Immature natural killer cell (primary cell): ENCODE results near the gene CCDC74B. TPM values are rescaled to one million over a fixed set of nuclear protein-coding genes. Genes with fewer than 3 reads are reported as not detected.
"Not testable (repeated sequence)": the region's sequence is repeated elsewhere in the genome, so short reads cannot be mapped to it uniquely, and the experiment has no call there.

Experiments
- DNase-seq, 3 donors: peaks; one replicate each; pipeline ENCODE4 v3.0.0; 2022; ENCODE audit warnings: mixed read lengths in 1 of 3
- H3K27ac Mint-ChIP-seq, 6 donors: one replicate each; pipeline ENCODE4 v1.8.0; 2020; ENCODE audit warnings: mixed read lengths in 6 of 6, mild to moderate bottlenecking in 5 of 6, inconsistent platforms in 4 of 6, moderate library complexity in 3 of 6
- H3K27me3 Mint-ChIP-seq, 3 donors: one replicate each; pipeline ENCODE4 v1.8.0; 2020 to 2021; ENCODE audit warnings: low read depth in 3 of 3, mild to moderate bottlenecking in 3 of 3, mixed read lengths in 3 of 3, moderate library complexity in 3 of 3, inconsistent platforms in 1 of 3
- H3K36me3 Mint-ChIP-seq, 3 donors: one replicate each; pipeline ENCODE4 v1.8.0; 2020; ENCODE audit warnings: mixed read lengths in 3 of 3, inconsistent platforms in 2 of 3, mild to moderate bottlenecking in 2 of 3
- H3K4me1 Mint-ChIP-seq, 2 donors: one replicate each; pipeline ENCODE4 v1.8.0; 2020; ENCODE audit warnings: inconsistent platforms in 2 of 2, mild to moderate bottlenecking in 2 of 2, mixed read lengths in 2 of 2, moderate library complexity in 1 of 2
- H3K4me3 Mint-ChIP-seq, 5 donors: one replicate each; pipeline ENCODE4 v1.8.0; 2020; ENCODE audit warnings: mild to moderate bottlenecking in 5 of 5, mixed read lengths in 5 of 5, inconsistent platforms in 3 of 5, moderate library complexity in 3 of 5
- H3K9me3 Mint-ChIP-seq, 6 donors: one replicate each; pipeline ENCODE4 v1.8.0; 2020; ENCODE audit warnings: mild to moderate bottlenecking in 6 of 6, mixed read lengths in 6 of 6, inconsistent platforms in 4 of 6, moderate library complexity in 3 of 6
- polyA plus RNA-seq, 3 donors: library from polyadenylated mRNA; unstranded; fragments of 300-500 nt; fragmentation: Illumina TruSeq; gene quantifications; one replicate each; pipeline ENCODE4 v1.2.3, GENCODE V29; 2021

CCDC74B gene
- polyA plus RNA-seq, 3 donors from 2014 or later = 0.36 TPM; not detected in 2

DNA sequence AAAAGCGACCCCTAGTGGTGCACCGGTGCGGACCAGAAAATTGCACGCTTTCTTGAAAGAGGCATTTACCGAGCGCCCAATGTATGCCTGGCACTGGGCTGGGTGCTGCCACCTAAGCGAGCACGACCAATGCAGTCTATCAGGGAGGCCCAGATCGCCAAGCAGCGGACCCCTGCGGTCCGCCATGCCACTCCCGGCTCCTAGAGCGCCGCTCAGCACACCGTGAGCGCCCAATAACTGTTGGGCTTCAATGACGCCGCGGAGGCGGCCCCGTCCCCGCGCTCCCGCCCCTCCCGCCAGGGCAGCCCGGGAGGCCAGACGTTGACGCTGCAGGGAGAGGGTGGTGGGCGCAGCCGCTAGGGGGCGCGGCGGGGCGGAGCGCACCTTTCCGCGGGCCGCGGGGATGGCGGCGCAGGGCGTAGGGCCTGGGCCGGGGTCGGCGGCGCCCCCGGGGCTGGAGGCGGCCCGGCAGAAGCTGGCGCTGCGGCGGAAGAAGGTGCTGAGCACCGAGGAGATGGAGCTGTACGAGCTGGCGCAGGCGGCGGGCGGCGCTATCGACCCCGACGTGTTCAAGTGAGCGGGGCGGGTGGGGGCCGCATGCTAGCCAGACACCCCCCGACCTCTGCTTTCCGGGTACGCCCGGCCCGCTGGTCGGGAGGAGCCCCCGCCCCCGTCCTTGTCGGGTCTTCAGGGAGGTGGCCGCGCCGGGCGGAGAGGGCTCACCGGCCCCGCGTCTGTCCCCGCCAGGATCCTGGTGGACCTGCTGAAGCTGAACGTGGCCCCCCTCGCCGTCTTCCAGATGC lies 37.2 kb upstream of the CCDC74B start, which contains the start of gene MZT2B:
Gene MZT2B, plus strand, starts transcription at position 383 of the 803 bp plus-strand sequence. Its CDS starts 21 bp downstream, at position 404.
- H3K27me3 Mint-ChIP-seq = peaks cover 4 to 10% (median 5%) of the 10 kb centered on the region in 3 donors
- H3K4me1 Mint-ChIP-seq = peaks cover 25 to 33% of the 10 kb centered on the region in 2 donors
- H3K36me3 Mint-ChIP-seq, H3K9me3 Mint-ChIP-seq: not testable (repeated sequence)
- H3K4me3 Mint-ChIP-seq = peak within 1 kb of the TSS; percentile 85 to 92 (median 89)
- DNase-seq = peak; percentile 91 to 93 (median 92)
- H3K27ac Mint-ChIP-seq = peak within 1 kb of the TSS; percentile 85 to 97 (median 92)

- Mint-ChIP-seq H3K4me1 (peaks cover 25 to 33% of the 10 kb centered on the region in 2 donors), H3K27ac (peak within 1 kb of the TSS; percentile 85 to 97 (median 92)), H3K4me3 (peak within 1 kb of the TSS; percentile 85 to 92 (median 89)), H3K36me3 (no peaks in the 10 kb centered on the region), H3K27me3 (peaks cover 4 to 10% (median 5%) of the 10 kb centered on the region in 3 donors), H3K9me3 (no peaks in the 10 kb centered on the region)
- DNase-seq = peak; percentile 97
Observed at GRCh38 chr2:130181325-130181879, 36.5 kb upstream of the CCDC74B start, which contains the start of gene SMPD4. Gene SMPD4 (minus strand): TSS chr2:130181602. CDS start chr2:130176592, 5,010 bp downstream.

- H3K36me3 Mint-ChIP-seq, DNase-seq, H3K9me3 Mint-ChIP-seq: not testable (repeated sequence)
- peak overlapping the region; percentile 85 to 92 (median 89) for H3K4me3 Mint-ChIP-seq
- H3K27me3 Mint-ChIP-seq = peaks cover 4 to 10% (median 5%) of the 10 kb centered on the region in 3 donors
- H3K27ac Mint-ChIP-seq = peak overlapping the region; percentile 85 to 97 (median 90)
- H3K4me1 Mint-ChIP-seq = peaks cover 25 to 30% of the 10 kb centered on the region in 2 donors
Observed at GRCh38 chr2:130180404-130181324, 35.8 kb upstream of the CCDC74B start.

DNA sequence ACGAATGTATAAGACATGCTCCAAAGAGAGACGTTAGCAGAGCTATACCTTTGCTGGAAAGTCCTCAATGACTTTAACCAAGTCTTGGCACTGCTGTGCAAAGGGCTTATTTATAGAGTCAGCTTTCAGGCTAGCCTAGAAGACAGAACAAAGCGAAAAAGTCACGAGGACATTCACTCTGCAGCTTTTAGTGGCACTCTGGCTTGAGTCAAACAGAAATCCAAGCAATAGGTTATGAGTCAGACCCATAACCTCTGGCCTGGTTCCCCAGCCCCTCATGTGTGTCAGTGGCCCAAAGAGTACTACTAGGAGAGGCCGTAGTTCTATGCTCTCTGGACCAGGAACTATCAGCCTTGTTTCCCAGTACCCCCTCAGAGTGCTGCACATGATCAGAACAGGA lies 30.0 kb upstream of the CCDC74B start:
- H3K4me1 Mint-ChIP-seq, H3K4me3 Mint-ChIP-seq, H3K27me3 Mint-ChIP-seq, DNase-seq, H3K27ac Mint-ChIP-seq, H3K9me3 Mint-ChIP-seq: not testable (repeated sequence)
- H3K36me3 Mint-ChIP-seq = peaks cover 0 to 12% (median 8%) of the 10 kb centered on the region in 3 donors

- no peak for DNase-seq
- Mint-ChIP-seq H3K4me3 (no peak overlapping the region), H3K4me1 (peaks cover 0 to 7% of the 10 kb centered on the region in 2 donors), H3K27me3 (peaks cover 0 to 3% (median 2%) of the 10 kb centered on the region in 3 donors), H3K27ac (no peak overlapping the region), H3K36me3 (peaks cover 4 to 19% (median 11%) of the 10 kb centered on the region in 3 donors), H3K9me3 (no peaks in the 10 kb centered on the region)
Observed at GRCh38 chr2:130169896-130170295, 25.0 kb upstream of the CCDC74B start.

DNA sequence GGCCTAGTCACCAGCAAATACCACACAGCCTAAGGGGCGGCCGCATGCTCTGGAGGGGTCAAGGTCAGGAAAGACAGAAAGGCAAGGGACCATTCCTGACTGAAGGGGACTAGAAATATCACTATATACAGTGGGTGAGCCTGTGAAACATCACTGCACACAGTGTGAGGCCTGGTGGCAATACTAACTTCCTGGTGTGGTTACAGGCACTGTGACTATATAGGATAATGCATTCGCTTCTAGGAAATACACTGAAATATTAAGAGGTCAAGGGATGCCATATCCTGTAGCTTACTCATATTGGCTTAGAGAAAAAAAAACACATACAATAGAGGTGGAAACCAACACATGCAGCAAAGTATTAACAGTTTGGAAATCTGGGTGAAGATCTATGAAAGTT lies 24.3 kb upstream of the CCDC74B start:
- DNase-seq, H3K27me3 Mint-ChIP-seq, H3K4me1 Mint-ChIP-seq, H3K9me3 Mint-ChIP-seq: not testable (repeated sequence)
- Mint-ChIP-seq H3K36me3 (peaks cover 4 to 25% (median 11%) of the 10 kb centered on the region in 3 donors), H3K4me3 (peak overlapping the region in 1 of 5 donors; percentile 51), H3K27ac (peak overlapping the region in 2 of 6 donors; percentile 48 to 49)

- not testable (repeated sequence) for H3K27me3 Mint-ChIP-seq, H3K9me3 Mint-ChIP-seq, DNase-seq, H3K4me1 Mint-ChIP-seq, H3K4me3 Mint-ChIP-seq, H3K27ac Mint-ChIP-seq
- peaks cover 4 to 27% (median 11%) of the 10 kb centered on the region in 3 donors for H3K36me3 Mint-ChIP-seq
Observed at GRCh38 chr2:130166611-130167010, 21.7 kb upstream of the CCDC74B start.

GRCh38 chr2:130165293-130166016 lies 20.5 kb upstream of the CCDC74B start:
- Mint-ChIP-seq H3K9me3 (no peaks in the 10 kb centered on the region), H3K27ac (no peak overlapping the region), H3K36me3 (peaks cover 4 to 24% (median 11%) of the 10 kb centered on the region in 3 donors), H3K4me3 (no peak overlapping the region), H3K4me1 (peaks cover 0 to 7% of the 10 kb centered on the region in 2 donors), H3K27me3 (peaks cover 0 to 3% (median 0%) of the 10 kb centered on the region in 3 donors)
- no peak for DNase-seq

DNA sequence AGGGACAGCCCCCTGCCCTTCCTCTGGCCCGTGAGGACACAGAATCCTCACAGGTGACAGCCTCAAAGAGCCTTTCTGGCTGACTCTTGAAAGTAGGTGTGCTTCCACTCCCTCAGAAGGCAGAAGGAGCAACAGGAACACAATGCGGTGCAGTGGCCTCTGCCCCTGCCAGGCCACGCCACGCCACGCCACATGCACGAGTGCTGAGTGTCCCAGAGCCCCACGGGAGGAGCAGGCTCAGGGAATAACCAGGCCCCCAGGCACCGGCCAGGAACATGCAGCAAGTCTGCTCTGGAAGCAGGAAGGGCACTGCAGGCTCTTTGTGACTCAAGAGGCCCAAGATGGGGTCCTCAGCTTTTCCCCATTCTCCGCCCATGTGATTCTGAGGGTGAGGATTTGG lies 18.1 kb upstream of the CCDC74B start:
- Mint-ChIP-seq H3K27me3 (peaks cover 0 to 5% (median 2%) of the 10 kb centered on the region in 3 donors), H3K36me3 (peaks cover 0 to 21% (median 8%) of the 10 kb centered on the region in 3 donors), H3K4me3 (no peak overlapping the region), H3K9me3 (no peaks in the 10 kb centered on the region), H3K27ac (no peak overlapping the region), H3K4me1 (peaks cover 15% of the 10 kb centered on the region in 2 donors)
- DNase-seq = no peak

- not testable (repeated sequence) for H3K27ac Mint-ChIP-seq, H3K9me3 Mint-ChIP-seq, DNase-seq, H3K27me3 Mint-ChIP-seq, H3K4me3 Mint-ChIP-seq
- peaks cover 0 to 18% (median 8%) of the 10 kb centered on the region in 3 donors for H3K36me3 Mint-ChIP-seq
- peaks cover 20% of the 10 kb centered on the region in 2 donors for H3K4me1 Mint-ChIP-seq
Observed at GRCh38 chr2:130162486-130162885, 17.6 kb upstream of the CCDC74B start.

DNA sequence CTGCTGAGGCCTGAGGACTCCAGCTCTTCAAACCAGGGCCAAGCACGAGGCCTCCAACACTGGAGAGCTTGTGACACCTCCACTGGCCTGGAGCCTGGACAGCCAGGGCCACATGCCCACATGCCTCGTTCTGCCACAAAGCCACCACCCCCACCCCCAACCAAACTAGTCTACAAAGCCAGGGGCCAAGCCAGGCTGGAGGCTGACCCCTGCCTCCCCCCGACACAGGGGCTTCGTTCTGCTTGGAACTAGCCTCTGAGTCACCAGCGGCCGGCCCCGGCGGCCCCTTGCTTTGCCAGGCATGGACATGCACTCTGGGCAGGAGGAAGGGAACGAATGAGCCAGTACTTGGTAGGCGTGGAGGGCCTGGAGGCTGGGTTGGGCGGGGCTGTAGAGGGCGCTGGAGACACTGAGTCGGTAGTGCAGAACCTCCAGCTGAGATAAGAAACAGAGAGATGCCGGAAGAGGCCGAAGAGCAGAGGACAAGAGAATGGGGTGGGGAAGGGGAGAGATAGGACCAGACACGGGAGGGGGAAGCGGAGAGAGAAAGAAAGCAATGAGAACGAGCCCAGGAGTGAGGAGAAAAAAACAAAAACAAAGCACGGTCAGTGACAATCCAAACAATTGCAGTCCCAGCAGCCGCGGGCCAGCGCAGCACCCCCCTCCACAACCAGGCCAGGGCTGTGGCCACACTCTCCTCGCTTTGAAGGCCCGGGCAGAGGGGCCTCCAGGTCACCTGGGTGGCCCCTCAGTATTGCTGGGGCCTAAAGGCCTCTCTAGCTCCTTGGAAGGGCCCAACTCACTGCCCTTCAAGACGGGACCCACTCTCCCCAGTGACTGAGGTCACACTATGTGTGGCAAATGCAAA lies 16.2 kb upstream of the CCDC74B start:
- not testable (repeated sequence) for DNase-seq, H3K4me3 Mint-ChIP-seq, H3K27me3 Mint-ChIP-seq, H3K36me3 Mint-ChIP-seq, H3K9me3 Mint-ChIP-seq
- Mint-ChIP-seq H3K27ac (peak overlapping the region in 1 of 6 donors; percentile 58), H3K4me1 (peaks cover 22% of the 10 kb centered on the region in 2 donors)

DNA sequence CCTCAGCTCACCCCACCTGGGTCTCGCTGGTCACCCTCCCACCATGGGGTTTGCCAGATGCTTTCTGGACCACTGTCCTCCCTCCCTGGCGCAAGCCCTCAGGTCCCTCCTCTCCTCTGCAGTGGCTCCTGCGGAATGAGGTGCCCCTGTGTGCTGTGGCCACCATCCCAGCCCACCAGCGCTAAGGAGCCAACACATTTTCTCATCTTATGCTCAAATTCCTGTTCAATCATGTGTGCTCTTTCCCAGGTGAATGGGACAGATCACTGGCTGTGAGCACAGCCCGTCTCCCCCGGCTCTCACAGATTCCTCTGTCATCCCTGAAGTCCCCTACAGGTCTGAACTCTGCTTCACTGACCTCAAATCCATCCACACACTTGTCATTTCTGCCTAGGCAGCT lies 15.2 kb upstream of the CCDC74B start:
- Mint-ChIP-seq H3K4me1 (peaks cover 22% of the 10 kb centered on the region in 2 donors), H3K9me3 (no peaks in the 10 kb centered on the region), H3K4me3 (no peak overlapping the region), H3K27me3 (peaks cover 0 to 5% (median 4%) of the 10 kb centered on the region in 3 donors), H3K27ac (peak overlapping the region in 1 of 6 donors; percentile 49), H3K36me3 (peaks cover 0 to 7% (median 0%) of the 10 kb centered on the region in 3 donors)
- no peak for DNase-seq
